Embryonic facial prominence (tissue), 1 donor: ENCODE data around the gene SPRY1.

Experiments used
- DNase-seq: peaks from one replicate; pipeline ENCODE4 v3.0.0-alpha.2; 2016; ENCODE audit errors: extremely low spot score

The SPRY1 gene

GRCh38 chr4:123380728-123381716, 15.6 kb upstream of the SPRY1 start:
- no peak for DNase-seq

GRCh38 chr4:123381996-123382395, 14.6 kb upstream of the SPRY1 start:
- DNase-seq, result no peak

GRCh38 chr4:123383566-123383965, 13.0 kb upstream of the SPRY1 start:
- DNase-seq, result no peak

GRCh38 chr4:123386609-123387008, 10.0 kb upstream of the SPRY1 start:
- no peak for DNase-seq

- DNase-seq, result no peak
These were observed 5.6 kb upstream of the SPRY1 start for GRCh38 chr4:123390846-123391456.

- DNase-seq, result no peak
These were observed 2.9 kb upstream of the SPRY1 start for GRCh38 chr4:123393721-123394120.

GRCh38 chr4:123397144-123398065, 810 bp downstream of the SPRY1 start:
- peak; percentile 58 for DNase-seq

GRCh38 chr4:123398066-123398852, 1.7 kb downstream of the SPRY1 start:
- no peak for DNase-seq

GRCh38 chr4:123398853-123399626, 2.4 kb downstream of the SPRY1 start:
- DNase-seq, result peak; percentile 79

- DNase-seq, result no peak
These were observed 3.2 kb downstream of the SPRY1 start for GRCh38 chr4:123399627-123400358.

GRCh38 chr4:123401271-123402120, 4.9 kb downstream of the SPRY1 start:
- DNase-seq, result no peak

- DNase-seq, result no peak
These were observed 5.5 kb downstream of the SPRY1 start for GRCh38 chr4:123402121-123402465.

- no peak for DNase-seq
These were observed 6.5 kb downstream of the SPRY1 start for GRCh38 chr4:123403080-123403604.

GRCh38 chr4:123404533-123404932, 7.9 kb downstream of the SPRY1 start:
- DNase-seq, result no peak

GRCh38 chr4:123405267-123405865, 8.8 kb downstream of the SPRY1 start:
- no peak for DNase-seq

- no peak for DNase-seq
These were observed 10.3 kb downstream of the SPRY1 start for GRCh38 chr4:123406872-123407271.

- DNase-seq, result no peak
These were observed 12.0 kb downstream of the SPRY1 start for GRCh38 chr4:123408471-123409084.

- DNase-seq, result no peak
These were observed 12.7 kb downstream of the SPRY1 start for GRCh38 chr4:123409334-123409733.
